Endometrial microvascular endothelial cells (primary cell): ENCODE measurements around the gene PID1. TPM values are rescaled to one million over a fixed set of nuclear protein-coding genes. Genes with fewer than 3 reads are reported as not detected.
"Not testable (repeated sequence)": the region's sequence is repeated elsewhere in the genome, so short reads cannot be mapped to it uniquely, and the experiment has no call there.

ENCODE experiments used
- in situ Hi-C: cut with HindIII; loops from 2 replicates; pipeline ENCODE4 v1.10.0; 2017; ENCODE audit warnings: low sequenced_read_pairs, low pct_unique_long_range_greater_than_20kb; ENCODE audit errors: inconsistent ontology term
- total RNA-seq: library from RNA; depleted of rRNA; stranded (reverse); fragments of >200 nt; gene quantifications from one replicate; pipeline ENCODE4 v1.2.3, GENCODE V29; 2015; ENCODE audit errors: inconsistent ontology term

The PID1 gene
- total RNA-seq, 1 donor from 2014 or later: 0.28 TPM

DNA sequence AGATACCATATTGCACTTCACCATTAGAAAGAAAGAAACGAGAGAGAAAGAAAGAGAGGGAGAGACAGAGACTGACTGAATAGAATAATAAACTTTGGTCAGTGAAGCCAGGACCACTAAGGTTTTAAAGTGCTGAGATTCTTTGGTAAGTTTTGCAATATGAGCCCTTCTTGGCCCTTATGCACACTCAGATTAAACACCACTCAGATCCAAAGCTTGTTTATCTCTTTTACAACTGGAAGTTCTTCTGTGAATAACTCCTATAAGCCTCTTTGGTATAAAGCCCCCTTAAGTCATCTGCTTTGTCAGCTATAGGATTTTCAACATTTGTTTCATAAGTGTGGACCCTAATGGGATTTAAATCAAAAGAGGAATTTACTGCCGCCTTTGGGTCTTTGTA, 40.8 kb downstream of the PID1 start:
- in situ Hi-C loops: no loop called here

- in situ Hi-C loops: no loop called here
These were observed 44.7 kb downstream of the PID1 start for GRCh38 chr2:229226382-229226781.

- in situ Hi-C loops: no loop called here
These were observed 48.0 kb downstream of the PID1 start for GRCh38 chr2:229223107-229223506.

- in situ Hi-C loops: no loop called here
These were observed 49.4 kb downstream of the PID1 start for GRCh38 chr2:229221641-229222040.

GRCh38 chr2:229220254-229220653, 50.8 kb downstream of the PID1 start:
- in situ Hi-C loops: no loop called here

DNA sequence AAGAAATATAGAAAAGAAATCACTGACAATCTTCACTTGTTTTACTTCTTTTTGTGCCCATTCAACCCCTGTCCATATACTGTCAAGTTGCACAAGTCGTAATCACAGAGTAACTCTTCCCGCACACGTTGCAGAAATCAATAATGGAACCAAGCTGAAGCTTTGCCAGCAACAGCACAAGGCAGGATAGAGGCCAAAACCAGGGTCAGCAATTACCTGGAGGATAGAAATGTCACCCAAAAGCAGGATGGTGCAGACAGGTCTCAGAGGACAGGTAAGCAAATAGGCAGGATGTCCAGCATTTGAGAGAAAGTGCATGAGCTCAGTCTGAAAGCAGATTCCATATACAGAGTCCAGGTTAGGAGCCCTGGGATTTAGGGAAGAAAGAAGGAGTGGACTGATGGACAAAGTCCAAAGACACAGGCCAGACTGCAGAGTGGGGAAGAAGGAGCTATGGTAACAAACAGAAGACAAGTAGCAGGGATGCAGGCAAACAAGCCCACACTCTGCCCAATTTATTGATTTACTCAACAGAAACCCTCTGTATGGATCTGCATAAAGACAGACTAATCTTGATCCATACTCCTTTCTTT, 52.7 kb downstream of the PID1 start:
- in situ Hi-C loops: no loop called here

DNA sequence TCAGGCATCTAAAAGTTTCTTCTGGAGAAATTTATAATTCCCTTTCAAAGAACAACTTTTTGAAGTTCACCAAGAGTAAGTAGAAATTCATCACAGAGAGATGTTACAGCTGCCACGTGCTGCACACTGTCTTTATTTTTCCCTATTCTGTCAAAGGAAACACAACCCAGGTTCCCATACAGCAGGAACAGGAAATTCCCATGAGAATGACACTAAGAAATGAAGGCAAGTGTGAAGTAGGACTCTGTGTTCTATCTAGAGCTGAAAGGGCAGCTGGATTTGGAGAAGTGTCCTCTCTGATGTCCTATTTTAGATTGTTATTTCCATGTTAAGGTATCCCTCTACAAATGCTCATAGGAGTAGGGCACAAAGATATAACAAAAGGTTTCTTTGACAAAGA, 58.8 kb downstream of the PID1 start:
- in situ Hi-C loops: no loop called here

- in situ Hi-C loops: no loop called here
These were observed 60.4 kb downstream of the PID1 start for GRCh38 chr2:229210641-229211040.

DNA sequence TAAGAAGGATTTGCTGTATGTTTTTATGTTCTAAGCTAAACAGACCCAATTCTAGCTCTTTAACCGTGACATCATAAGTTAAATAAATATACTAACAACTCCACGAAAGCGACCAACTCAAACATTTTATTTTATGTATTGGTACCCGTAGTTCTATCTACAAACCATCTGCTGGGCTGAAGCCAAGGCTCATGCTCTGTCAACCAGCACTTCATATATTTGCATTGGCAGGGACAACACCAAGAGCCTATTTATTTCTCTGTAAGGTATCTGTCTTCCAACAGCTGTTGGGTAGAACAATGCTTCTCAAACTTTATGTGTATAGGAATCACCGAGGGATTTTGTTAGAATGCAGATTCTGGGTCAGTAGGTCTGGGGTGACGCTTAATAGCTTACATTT, 64.5 kb downstream of the PID1 start:
- in situ Hi-C loops: no loop called here

- in situ Hi-C loops: no loop called here
These were observed 65.4 kb downstream of the PID1 start for GRCh38 chr2:229205704-229206103.

- in situ Hi-C loops: no loop called here
These were observed 68.4 kb downstream of the PID1 start for GRCh38 chr2:229202646-229203045.

DNA sequence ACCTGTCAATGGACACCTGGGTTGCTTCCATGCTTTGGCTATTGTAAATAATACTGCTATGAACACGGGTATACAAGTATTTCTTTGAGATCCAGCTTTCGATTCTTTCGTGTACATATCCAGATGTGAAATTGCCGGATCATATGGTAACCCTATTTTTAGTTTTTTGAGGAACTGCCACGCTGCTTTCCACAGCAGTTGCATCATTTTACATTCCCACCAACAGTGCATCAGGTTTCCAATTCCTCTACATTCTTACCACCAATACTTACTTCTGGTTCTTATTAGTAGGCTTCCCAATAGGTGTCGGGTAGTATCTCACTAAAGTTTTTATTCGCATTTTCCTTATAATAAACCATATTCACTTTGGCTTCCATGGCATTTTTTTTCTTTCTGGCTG, 69.6 kb downstream of the PID1 start:
- in situ Hi-C loops: no loop called here

GRCh38 chr2:229199267-229199666, 71.8 kb downstream of the PID1 start:
- in situ Hi-C loops: no loop called here

GRCh38 chr2:229196448-229196847, 74.6 kb downstream of the PID1 start:
- in situ Hi-C loops: no loop called here

DNA sequence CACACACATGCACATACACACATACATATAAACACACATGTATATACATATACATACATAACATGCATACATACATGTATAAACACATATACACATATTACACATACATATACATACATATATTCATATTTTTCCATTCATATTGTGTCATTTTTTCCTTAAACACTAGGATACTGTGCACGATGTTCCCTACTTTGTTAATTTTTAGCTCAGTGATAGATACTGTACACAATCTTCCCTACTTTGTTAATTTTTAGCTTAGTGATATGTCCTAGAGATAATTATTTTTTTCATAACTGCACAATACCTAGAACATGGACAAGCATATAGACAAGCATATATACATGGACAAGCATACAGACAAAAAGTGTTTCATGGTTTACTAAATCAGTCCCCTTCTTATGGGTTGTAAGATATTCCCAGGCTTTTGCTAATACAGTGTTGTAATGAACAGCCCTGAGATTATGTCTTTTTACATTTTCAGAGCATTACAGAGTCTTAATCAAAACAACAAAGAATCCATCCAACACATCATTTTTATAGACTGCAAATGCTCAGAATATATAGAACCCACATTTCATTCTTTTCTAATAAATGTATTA, 75.6 kb downstream of the PID1 start:
- in situ Hi-C loops: no loop called here

- in situ Hi-C loops: no loop called here
These were observed 77.8 kb downstream of the PID1 start for GRCh38 chr2:229193281-229193680.

GRCh38 chr2:229191413-229191812, 79.7 kb downstream of the PID1 start:
- in situ Hi-C loops: no loop called here

DNA sequence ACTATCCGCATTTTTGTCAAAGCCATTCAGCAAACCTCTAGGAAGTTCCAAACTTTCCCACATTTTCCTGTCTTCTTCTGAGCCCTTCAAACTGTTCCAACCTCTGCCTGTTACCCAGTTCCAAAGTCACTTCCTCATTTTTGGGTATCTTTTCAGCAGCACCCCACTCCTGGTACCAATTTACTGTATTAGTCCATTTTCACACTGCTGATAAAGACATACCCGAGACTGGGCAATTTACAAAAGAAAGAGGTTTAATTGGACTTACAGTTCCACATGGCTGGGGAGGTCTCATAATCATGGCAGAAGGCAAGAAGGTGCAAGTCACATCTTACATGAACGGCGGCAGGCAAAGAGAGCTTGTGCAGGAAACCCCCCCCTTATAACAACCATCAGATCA, 84.0 kb downstream of the PID1 start:
- in situ Hi-C loops: not testable (repeated sequence)

- in situ Hi-C loops: no loop called here
These were observed 89.4 kb downstream of the PID1 start for GRCh38 chr2:229181641-229182040.

GRCh38 chr2:229180658-229181057, 90.4 kb downstream of the PID1 start:
- in situ Hi-C loops: no loop called here

DNA sequence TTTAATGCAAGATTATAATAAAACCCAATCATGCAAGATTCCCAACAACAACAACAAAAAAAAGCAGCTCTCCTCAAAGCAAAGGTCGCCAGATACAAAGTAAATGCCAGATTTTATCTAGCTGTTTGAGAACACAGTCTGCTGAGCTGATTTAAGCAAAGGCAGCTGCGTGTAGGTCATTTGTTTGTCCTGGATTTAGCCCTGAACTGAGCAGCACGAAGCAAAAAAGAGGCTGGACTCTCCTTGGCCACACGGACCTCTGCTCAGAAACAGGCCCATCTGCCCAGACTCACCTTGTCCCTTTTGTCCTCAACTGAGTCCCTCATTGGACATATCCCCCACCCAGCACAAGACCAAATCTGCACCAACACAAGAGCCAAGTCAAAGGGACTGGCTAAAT, 91.5 kb downstream of the PID1 start:
- in situ Hi-C loops: no loop called here
